LoVo (cell line): ENCODE results near the gene ABCG1.

Source experiments
- DNase-seq: peaks from one replicate; pipeline ENCODE4 v3.0.0-alpha.2; 2016; ENCODE audit warnings: low spot score

Gene ABCG1

GRCh38 chr21:42306366-42307035, 87.6 kb downstream of the ABCG1 start:
- no peak for DNase-seq

- no peak for DNase-seq
These were observed 88.2 kb downstream of the ABCG1 start for GRCh38 chr21:42307106-42307505.

GRCh38 chr21:42308161-42308913, 89.4 kb downstream of the ABCG1 start:
- no peak for DNase-seq

GRCh38 chr21:42308914-42309752, 90.2 kb downstream of the ABCG1 start:
- no peak for DNase-seq

GRCh38 chr21:42309753-42310213, 90.8 kb downstream of the ABCG1 start:
- peak; percentile 39 for DNase-seq

GRCh38 chr21:42310411-42311001, 91.6 kb downstream of the ABCG1 start:
- DNase-seq, result no peak

- no peak for DNase-seq
These were observed 92.2 kb downstream of the ABCG1 start for GRCh38 chr21:42311160-42311559.

- no peak for DNase-seq
These were observed 93.1 kb downstream of the ABCG1 start for GRCh38 chr21:42311816-42312625.

- no peak for DNase-seq
These were observed 93.7 kb downstream of the ABCG1 start for GRCh38 chr21:42312626-42313104.

- no peak for DNase-seq
These were observed 94.6 kb downstream of the ABCG1 start for GRCh38 chr21:42313501-42313969.

- DNase-seq, result no peak
These were observed 95.8 kb downstream of the ABCG1 start for GRCh38 chr21:42314616-42315295.

GRCh38 chr21:42315296-42315891, 96.5 kb downstream of the ABCG1 start, which contains the start of gene TFF3:
TSS of gene TFF3 (minus strand) at chr21:42315409. CDS start at chr21:42315374, 35 bp downstream.
- DNase-seq, result no peak

- DNase-seq, result no peak
These were observed 98.0 kb downstream of the ABCG1 start for GRCh38 chr21:42316891-42317290.

- no peak for DNase-seq
These were observed 98.4 kb downstream of the ABCG1 start for GRCh38 chr21:42317341-42317741.

GRCh38 chr21:42317826-42318746, 99.1 kb downstream of the ABCG1 start:
- no peak for DNase-seq

GRCh38 chr21:42319376-42319775, 100.4 kb downstream of the ABCG1 start:
- no peak for DNase-seq

- no peak for DNase-seq
These were observed 101.1 kb downstream of the ABCG1 start for GRCh38 chr21:42319851-42320572.

- DNase-seq, result no peak
These were observed 101.9 kb downstream of the ABCG1 start for GRCh38 chr21:42320791-42321190.
